ENCODE measurements around the gene PRR4. TPM values are rescaled to one million over a fixed set of nuclear protein-coding genes. Genes with fewer than 3 reads are reported as not detected.

The PRR4 gene
- total and polyA plus RNA-seq, 2 experiments from 2014 or later: 1.1 to 3.9 TPM

DNA sequence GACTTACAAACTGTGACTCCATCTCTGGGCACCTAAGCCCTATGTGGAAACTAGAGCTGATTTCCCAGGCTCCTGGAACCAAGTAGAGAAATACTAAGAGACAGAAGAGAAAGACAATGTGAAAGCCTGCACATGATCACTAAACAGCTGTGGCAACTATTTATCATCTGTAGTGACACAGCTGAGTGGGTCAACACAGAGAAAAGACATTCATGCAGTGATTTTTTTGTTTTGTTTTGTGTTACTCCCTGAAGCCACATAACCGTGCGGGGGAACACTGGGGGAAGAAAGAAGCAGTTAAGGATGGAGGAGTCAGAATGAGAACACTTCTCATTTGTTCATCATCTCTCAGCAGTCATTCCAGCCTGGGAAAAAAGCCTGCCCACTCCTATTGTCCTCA lies 1.5 kb downstream of the PRR4 start:
- H3K9ac ChIP-seq: no peak overlapping the region
- DNase-seq: no peak
- no peaks in the 10 kb centered on the region for H3K4me1 ChIP-seq (ENCODE audit: insufficient read depth)
- H3K9me3 ChIP-seq (ENCODE audit: low read depth): no peaks in the 10 kb centered on the region
- no peak for TF ChIP-seq EZH2phosphoT487 (IDR thresholded peaks at IDR 0.05; ENCODE audit: insufficient read depth, low read depth)
- H3K4me2 ChIP-seq (ENCODE audit: unreplicated experiment): no peak overlapping the region
- H3K79me2 ChIP-seq (ENCODE audit: insufficient read depth): no peaks in the 10 kb centered on the region
- no peak overlapping the region for H3K4me3 ChIP-seq
- no peaks in the 10 kb centered on the region for H3K36me3 ChIP-seq (ENCODE audit: low read depth)
- in situ Hi-C loops (cut with MboI): no loop called here
- H4K20me1 ChIP-seq (ENCODE audit: insufficient read depth): no peaks in the 10 kb centered on the region
- H3F3A ChIP-seq (ENCODE audit: insufficient read depth): no peaks in the 10 kb centered on the region
- WGBS, 2 experiments (ENCODE audit: low coverage in 1 of 2, low lambda C conversion rate in 2 of 2, missing lambda C conversion rate in 2 of 2): 44 to 45% methylated on average over 2 of the region's 2 CpGs
- no peaks in the 10 kb centered on the region for H3K27me3 ChIP-seq (replicated peaks; ENCODE audit: insufficient read depth)
- no peak overlapping the region for H3K27ac ChIP-seq
- no peaks in the 10 kb centered on the region for H3K9me2 ChIP-seq (ENCODE audit: insufficient read depth)
- no peak overlapping the region for H2AFZ ChIP-seq

DNA sequence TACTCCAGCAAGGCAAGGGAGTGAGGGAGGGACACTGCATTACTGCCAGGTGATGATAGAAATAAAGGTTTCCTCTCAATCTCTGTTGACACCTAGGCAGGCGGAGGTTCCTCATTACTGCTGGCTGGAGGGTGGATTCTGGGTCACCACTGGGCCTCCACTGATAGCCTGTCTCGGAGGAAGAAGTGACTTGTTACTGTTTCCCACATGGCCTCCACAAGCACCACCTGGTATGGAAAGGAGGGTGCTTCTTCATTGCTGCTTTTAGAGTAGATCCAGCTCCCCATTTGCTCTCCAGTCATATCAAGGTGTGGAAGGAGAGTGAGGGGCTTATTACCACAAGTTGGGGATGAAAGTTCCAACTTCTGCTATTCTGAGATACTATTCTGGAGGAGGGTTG lies 6.4 kb downstream of the PRR4 start:
- H2AFZ ChIP-seq: no peak overlapping the region
- H3K36me3 ChIP-seq (ENCODE audit: low read depth): no peaks in the 10 kb centered on the region
- no peaks in the 10 kb centered on the region for H4K20me1 ChIP-seq (ENCODE audit: insufficient read depth)
- no peak overlapping the region for H3K4me3 ChIP-seq
- no peaks in the 10 kb centered on the region for H3K4me1 ChIP-seq (ENCODE audit: insufficient read depth)
- H3K27ac ChIP-seq: no peak overlapping the region
- no peak for DNase-seq
- no peak overlapping the region for H3K9ac ChIP-seq
- in situ Hi-C loops (cut with MboI): no loop called here
- WGBS, 2 experiments (ENCODE audit: low coverage in 1 of 2, low lambda C conversion rate in 2 of 2, missing lambda C conversion rate in 2 of 2): 93 to 97% methylated on average over 2 of the region's 2 CpGs
- H3K4me2 ChIP-seq (ENCODE audit: unreplicated experiment): no peak overlapping the region
- H3K27me3 ChIP-seq (replicated peaks; ENCODE audit: insufficient read depth): no peaks in the 10 kb centered on the region
- H3F3A ChIP-seq (ENCODE audit: insufficient read depth): no peaks in the 10 kb centered on the region
- H3K79me2 ChIP-seq (ENCODE audit: insufficient read depth): no peaks in the 10 kb centered on the region
- H3K9me2 ChIP-seq (ENCODE audit: insufficient read depth): no peaks in the 10 kb centered on the region
- TF ChIP-seq EZH2phosphoT487 (IDR thresholded peaks at IDR 0.05; ENCODE audit: insufficient read depth, low read depth): no peak
- TF ChIP-seq EZH2 (IDR thresholded peaks at IDR 0.05; ENCODE audit: insufficient read depth, poor library complexity, severe bottlenecking): no peak
- no peaks in the 10 kb centered on the region for H3K9me3 ChIP-seq (ENCODE audit: low read depth)

DNA sequence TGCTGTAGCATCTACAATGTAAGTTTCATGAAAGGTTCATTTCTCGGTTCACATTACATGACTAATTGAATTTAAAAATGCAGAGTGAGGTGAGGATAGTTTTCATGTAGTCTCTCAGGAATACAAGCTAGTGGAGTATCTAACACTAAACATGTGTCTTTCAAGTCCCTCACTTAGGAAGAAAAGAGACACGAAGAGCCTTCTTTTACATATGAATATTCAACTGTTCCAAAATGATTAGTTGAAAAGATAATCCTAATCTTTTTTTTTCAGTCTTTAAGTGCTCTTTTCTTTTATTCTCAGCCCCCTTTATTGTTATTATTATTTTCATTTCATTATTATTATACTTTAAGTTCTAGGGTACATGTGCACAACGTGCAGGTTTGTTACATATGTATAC lies 10.8 kb downstream of the PRR4 start:
- Histone ChIP-seq H3K9me2 (ENCODE audit: insufficient read depth) (no peaks in the 10 kb centered on the region), H3K9me3 (ENCODE audit: low read depth) (no peaks in the 10 kb centered on the region), H3K79me2 (ENCODE audit: insufficient read depth) (no peaks in the 10 kb centered on the region), H2AFZ (no peak overlapping the region), H3K27me3 (replicated peaks; ENCODE audit: insufficient read depth) (no peaks in the 10 kb centered on the region), H3K27ac (no peak overlapping the region), H3K4me3 (no peak overlapping the region), H3F3A (ENCODE audit: insufficient read depth) (no peaks in the 10 kb centered on the region), H4K20me1 (ENCODE audit: insufficient read depth) (no peaks in the 10 kb centered on the region), H3K9ac (no peak overlapping the region), H3K36me3 (ENCODE audit: low read depth) (no peaks in the 10 kb centered on the region), H3K4me1 (ENCODE audit: insufficient read depth) (no peaks in the 10 kb centered on the region), H3K4me2 (ENCODE audit: unreplicated experiment) (no peak overlapping the region)
- WGBS, 2 experiments (ENCODE audit: low coverage in 1 of 2, low lambda C conversion rate in 2 of 2, missing lambda C conversion rate in 2 of 2): 93 to 96% methylated on average over 3 of the region's 3 CpGs
- in situ Hi-C loops (cut with MboI): no loop called here
- no peak for DNase-seq
- no peak for TF ChIP-seq EZH2 (IDR thresholded peaks at IDR 0.05; ENCODE audit: insufficient read depth, poor library complexity, severe bottlenecking)
- no peak for TF ChIP-seq EZH2phosphoT487 (IDR thresholded peaks at IDR 0.05; ENCODE audit: insufficient read depth, low read depth)

DNA sequence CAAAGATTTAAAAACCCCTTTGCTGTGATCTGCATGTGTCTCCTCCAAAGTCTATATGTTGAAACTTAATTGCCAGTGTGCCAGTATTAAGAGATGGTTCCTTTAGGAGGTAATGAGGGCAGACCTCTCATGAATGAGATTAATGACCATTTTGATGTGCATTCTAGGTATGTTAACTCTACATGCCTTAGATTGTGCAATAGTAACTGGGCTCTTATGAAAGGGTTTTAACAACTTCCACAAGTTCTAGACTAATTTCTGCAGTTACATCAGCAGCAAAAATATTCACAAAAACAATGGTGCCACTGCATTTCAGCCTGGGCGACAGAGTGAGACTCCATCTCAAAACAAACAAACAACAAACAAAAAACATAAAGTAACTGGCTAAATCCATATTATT lies 19.3 kb downstream of the PRR4 start:
- H3K9ac ChIP-seq: no peak overlapping the region
- H3K36me3 ChIP-seq (ENCODE audit: low read depth): no peaks in the 10 kb centered on the region
- no peaks in the 10 kb centered on the region for H3K79me2 ChIP-seq (ENCODE audit: insufficient read depth)
- no peak overlapping the region for H3K4me3 ChIP-seq
- no peaks in the 10 kb centered on the region for H3K9me3 ChIP-seq (ENCODE audit: low read depth)
- no peaks in the 10 kb centered on the region for H3K9me2 ChIP-seq (ENCODE audit: insufficient read depth)
- 32 to 48% methylated on average over 1 of the region's 1 CpG for WGBS, 2 experiments (ENCODE audit: low coverage in 1 of 2, low lambda C conversion rate in 2 of 2, missing lambda C conversion rate in 2 of 2)
- H3K27me3 ChIP-seq (replicated peaks; ENCODE audit: insufficient read depth): no peaks in the 10 kb centered on the region
- H3K27ac ChIP-seq: no peak overlapping the region
- H4K20me1 ChIP-seq (ENCODE audit: insufficient read depth): no peaks in the 10 kb centered on the region
- H3F3A ChIP-seq (ENCODE audit: insufficient read depth): no peaks in the 10 kb centered on the region
- in situ Hi-C loops (cut with MboI): no loop called here
- no peak overlapping the region for H3K4me2 ChIP-seq (ENCODE audit: unreplicated experiment)
- no peak overlapping the region for H2AFZ ChIP-seq
- DNase-seq: peak; percentile 6
- TF ChIP-seq EZH2phosphoT487 (IDR thresholded peaks at IDR 0.05; ENCODE audit: insufficient read depth, low read depth) (no peak), EZH2 (IDR thresholded peaks at IDR 0.05; ENCODE audit: insufficient read depth, poor library complexity, severe bottlenecking) (no peak)
- H3K4me1 ChIP-seq (ENCODE audit: insufficient read depth): no peaks in the 10 kb centered on the region

DNA sequence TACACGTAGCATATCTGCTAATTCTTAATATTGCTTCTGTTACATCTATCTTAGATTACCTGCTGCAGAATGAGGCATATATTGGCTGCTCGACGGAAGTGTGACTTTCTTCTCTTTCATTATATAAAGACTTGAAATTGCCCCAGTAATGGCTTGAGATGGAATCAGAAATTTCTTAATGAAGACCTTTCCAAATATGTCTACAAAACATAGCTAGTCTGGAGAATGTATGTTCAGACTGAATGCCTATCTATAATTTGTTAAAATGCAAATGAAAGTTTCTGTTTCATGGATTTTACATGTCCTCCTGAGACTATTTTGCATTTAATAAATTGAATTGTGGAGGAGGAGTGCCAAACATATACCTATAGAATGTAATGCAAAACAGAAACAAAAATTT lies 23.0 kb downstream of the PRR4 start, which contains the start of gene TAS2R10:
Gene TAS2R10 (minus strand): TSS at position 101 of the 400 bp plus-strand sequence. CDS start 89 bp downstream, at position 12.
- Histone ChIP-seq H3K36me3 (ENCODE audit: low read depth) (no peaks in the 10 kb centered on the region), H3K27me3 (replicated peaks; ENCODE audit: insufficient read depth) (no peaks in the 10 kb centered on the region), H3K79me2 (ENCODE audit: insufficient read depth) (no peaks in the 10 kb centered on the region), H4K20me1 (ENCODE audit: insufficient read depth) (no peaks in the 10 kb centered on the region), H3K4me1 (ENCODE audit: insufficient read depth) (no peaks in the 10 kb centered on the region), H3K27ac (no peak within 1 kb of the TSS), H2AFZ (no peak within 1 kb of the TSS), H3K9ac (no peak within 1 kb of the TSS), H3K9me3 (ENCODE audit: low read depth) (no peaks in the 10 kb centered on the region), H3K4me3 (no peak within 1 kb of the TSS), H3K4me2 (ENCODE audit: unreplicated experiment) (no peak within 1 kb of the TSS), H3K9me2 (ENCODE audit: insufficient read depth) (no peaks in the 10 kb centered on the region), H3F3A (ENCODE audit: insufficient read depth) (no peaks in the 10 kb centered on the region)
- in situ Hi-C loops (cut with MboI): no loop called here
- DNase-seq: no peak
- TF ChIP-seq EZH2 (IDR thresholded peaks at IDR 0.05; ENCODE audit: insufficient read depth, poor library complexity, severe bottlenecking) (no peak), EZH2phosphoT487 (IDR thresholded peaks at IDR 0.05; ENCODE audit: insufficient read depth, low read depth) (no peak)
- 59% methylated on average over 3 of the region's 3 CpGs for WGBS, 2 experiments (ENCODE audit: low coverage in 1 of 2, low lambda C conversion rate in 2 of 2, missing lambda C conversion rate in 2 of 2)
